PFSK-1 (cell line): ENCODE data around the gene LDLRAD4.

ENCODE experiments used
- FOXP2 ChIP-seq: optimal IDR thresholded peaks from 2 replicates; pipeline ENCODE3; 2011; ENCODE audit warnings: borderline replicate concordance, control low read depth, inconsistent platforms; ENCODE audit not compliant: insufficient read depth; ENCODE audit errors: extremely low read length, extremely low read depth
- POLR2AphosphoS5 ChIP-seq: IDR thresholded peaks from 2 replicates; pipeline ENCODE4 v1.6.1; 2012; ENCODE audit warnings: low read depth, mild to moderate bottlenecking, control low read depth, low read length, moderate library complexity
- REST ChIP-seq, 2 experiments: IDR thresholded peaks; 2 replicates each; pipeline versions ENCODE4 v1.6.1 to v1.8.0; 2011 to 2012; ENCODE audit warnings: low read depth in 2 of 2, low read length in 2 of 2, control low read depth in 1 of 2, inconsistent platforms in 1 of 2, mild to moderate bottlenecking in 1 of 2, moderate library complexity in 1 of 2; ENCODE audit not compliant: insufficient read depth in 1 of 2
- SIN3A ChIP-seq: IDR thresholded peaks from 2 replicates; pipeline ENCODE4 v1.6.1; 2012; ENCODE audit warnings: mild to moderate bottlenecking, low read length, moderate library complexity, borderline replicate concordance; ENCODE audit not compliant: insufficient read depth
- TAF1 ChIP-seq: IDR thresholded peaks from 2 replicates; pipeline ENCODE4 v1.6.1; 2012; ENCODE audit warnings: low read length, control low read depth, borderline replicate concordance; ENCODE audit not compliant: insufficient read depth

Gene LDLRAD4

GRCh38 chr18:13500869-13501542 is 282.4 kb downstream of the LDLRAD4 start:
- TF ChIP-seq POLR2AphosphoS5 (no peak), REST (IDR thresholded peaks at IDR 0.05; ENCODE audit: insufficient read depth in 1 of 2, low read depth in 2 of 2, low read length in 2 of 2) (no peak), FOXP2 (no peak), SIN3A (no peak), TAF1 (no peak)

GRCh38 chr18:13501543-13501887 is 283.0 kb downstream of the LDLRAD4 start:
- TF ChIP-seq REST (IDR thresholded peaks at IDR 0.05; ENCODE audit: insufficient read depth in 1 of 2, low read depth in 2 of 2, low read length in 2 of 2) (no peak), POLR2AphosphoS5 (no peak), FOXP2 (no peak), TAF1 (no peak), SIN3A (no peak)

- TF ChIP-seq POLR2AphosphoS5, result no peak
- TF ChIP-seq REST (IDR thresholded peaks at IDR 0.05; ENCODE audit: insufficient read depth in 1 of 2, low read depth in 2 of 2, low read length in 2 of 2), result no peak
- TF ChIP-seq TAF1, result no peak
- no peak for TF ChIP-seq FOXP2
- no peak for TF ChIP-seq SIN3A
Observed at GRCh38 chr18:13501891-13502290, 283.3 kb downstream of the LDLRAD4 start.

- TF ChIP-seq REST (IDR thresholded peaks at IDR 0.05; ENCODE audit: insufficient read depth in 1 of 2, low read depth in 2 of 2, low read length in 2 of 2) (no peak), TAF1 (no peak), POLR2AphosphoS5 (no peak), FOXP2 (no peak)
Observed at GRCh38 chr18:13502585-13502984, 284.0 kb downstream of the LDLRAD4 start.

- TF ChIP-seq TAF1, result no peak
- TF ChIP-seq FOXP2, result no peak
- TF ChIP-seq SIN3A, result no peak
- TF ChIP-seq REST (IDR thresholded peaks at IDR 0.05; ENCODE audit: insufficient read depth in 1 of 2, low read depth in 2 of 2, low read length in 2 of 2), result no peak
- TF ChIP-seq POLR2AphosphoS5, result no peak
Observed at GRCh38 chr18:13503836-13504235, 285.3 kb downstream of the LDLRAD4 start.
